ENCODE data around the gene KLLN. TPM values are rescaled to one million over a fixed set of nuclear protein-coding genes. Genes with fewer than 3 reads are reported as not detected.
"Not testable (repeated sequence)": the region's sequence is repeated elsewhere in the genome, so short reads cannot be mapped to it uniquely, and the experiment has no call there.

Gene KLLN
- total RNA-seq, 4 donors from 2014 or later = 0.79 to 1.00 (median 0.82) TPM; not detected in 1

GRCh38 chr10:87887548-87888289 is 24.4 kb upstream of the KLLN start:
- Histone ChIP-seq H3K4me1 (peaks cover 0 to 7% (median 0%) of the 10 kb centered on the region in 4 donors), H3K36me3 (peaks cover 0 to 10% (median 2%) of the 10 kb centered on the region in 4 donors), H3K27me3 (no peaks in the 10 kb centered on the region), H3K4me3 (no peak overlapping the region), H3K27ac (no peak overlapping the region), H3K9me3 (no peaks in the 10 kb centered on the region)
- intact Hi-C loops (cut with DNase I; ENCODE audit: low total_unique reads) = no loop called here
- 98% methylated on average over 2 of the region's 2 CpGs; no CpG with 5 or more reads in 1 of the 2 donors for WGBS, 2 donors (ENCODE audit: low coverage in 1 of 2)
- in situ Hi-C loops (cut with MboI; ENCODE audit: low pct_ligation_motif_present in 1 of 4, low pct_unique_long_range_greater_than_20kb in 1 of 4, low sequenced_read_pairs in 3 of 4) = no loop called here
- TF ChIP-seq POLR2AphosphoS5 (IDR thresholded peaks at IDR 0.05) = no peak
- no peak for TF ChIP-seq POLR2A (IDR thresholded peaks at IDR 0.05)
- TF ChIP-seq EP300 (IDR thresholded peaks at IDR 0.05; ENCODE audit: low read depth) = no peak
- TF ChIP-seq CTCF (IDR thresholded peaks at IDR 0.05) = no peak
- no peak for DNase-seq

GRCh38 chr10:87887146-87887545 is 23.8 kb upstream of the KLLN start:
- TF ChIP-seq CTCF (IDR thresholded peaks at IDR 0.05) (no peak), POLR2AphosphoS5 (IDR thresholded peaks at IDR 0.05) (no peak), POLR2A (IDR thresholded peaks at IDR 0.05) (no peak), EP300 (IDR thresholded peaks at IDR 0.05; ENCODE audit: low read depth) (no peak)

GRCh38 chr10:87886635-87887034 is 23.3 kb upstream of the KLLN start:
- TF ChIP-seq POLR2AphosphoS5 (IDR thresholded peaks at IDR 0.05) = no peak
- no peak for TF ChIP-seq CTCF (IDR thresholded peaks at IDR 0.05)
- no peak for TF ChIP-seq EP300 (IDR thresholded peaks at IDR 0.05; ENCODE audit: low read depth)
- TF ChIP-seq POLR2A (IDR thresholded peaks at IDR 0.05) = no peak
- Histone ChIP-seq H3K27me3 (no peaks in the 10 kb centered on the region), H3K36me3 (peaks cover 0 to 10% (median 2%) of the 10 kb centered on the region in 4 donors), H3K9me3 (no peaks in the 10 kb centered on the region), H3K27ac (no peak overlapping the region), H3K4me1 (peaks cover 0 to 17% (median 1%) of the 10 kb centered on the region in 4 donors), H3K4me3 (no peak overlapping the region)
- intact Hi-C loops (cut with DNase I; ENCODE audit: low total_unique reads) (no loop called here), in situ Hi-C loops (cut with MboI; ENCODE audit: low pct_ligation_motif_present in 1 of 4, low pct_unique_long_range_greater_than_20kb in 1 of 4, low sequenced_read_pairs in 3 of 4) (no loop called here)
- DNase-seq = no peak
- WGBS, 2 donors (ENCODE audit: low coverage in 1 of 2) = 94 to 100% methylated on average over 2 of the region's 2 CpGs

More at GRCh38 chr10:87887146-87887545, 23.8 kb upstream of the KLLN start:
- no peak for DNase-seq
- intact Hi-C loops (cut with DNase I; ENCODE audit: low total_unique reads) (no loop called here), in situ Hi-C loops (cut with MboI; ENCODE audit: low pct_ligation_motif_present in 1 of 4, low pct_unique_long_range_greater_than_20kb in 1 of 4, low sequenced_read_pairs in 3 of 4) (no loop called here)
- Histone ChIP-seq H3K36me3 (peaks cover 0 to 10% (median 2%) of the 10 kb centered on the region in 4 donors), H3K27ac (no peak overlapping the region), H3K4me1 (peaks cover 0 to 13% (median 0%) of the 10 kb centered on the region in 4 donors), H3K27me3 (no peaks in the 10 kb centered on the region), H3K4me3 (no peak overlapping the region), H3K9me3 (no peaks in the 10 kb centered on the region)
- 75 to 88% methylated on average over 1 of the region's 1 CpG for WGBS, 2 donors (ENCODE audit: low coverage in 1 of 2)

- H3K36me3 ChIP-seq = peaks cover 0 to 10% (median 2%) of the 10 kb centered on the region in 4 donors
- TF ChIP-seq POLR2A (IDR thresholded peaks at IDR 0.05) (no peak), POLR2AphosphoS5 (IDR thresholded peaks at IDR 0.05) (no peak), CTCF (IDR thresholded peaks at IDR 0.05) (no peak), EP300 (IDR thresholded peaks at IDR 0.05; ENCODE audit: low read depth) (no peak)
- no peaks in the 10 kb centered on the region for H3K9me3 ChIP-seq
- no peak for DNase-seq
- peaks cover 0 to 22% (median 1%) of the 10 kb centered on the region in 4 donors for H3K4me1 ChIP-seq
- no peak overlapping the region for H3K4me3 ChIP-seq
- 80 to 87% methylated on average over 2 of the region's 2 CpGs for WGBS, 2 donors (ENCODE audit: low coverage in 1 of 2)
- H3K27me3 ChIP-seq = no peaks in the 10 kb centered on the region
- in situ Hi-C loops (cut with MboI; ENCODE audit: low pct_ligation_motif_present in 1 of 4, low pct_unique_long_range_greater_than_20kb in 1 of 4, low sequenced_read_pairs in 3 of 4) (no loop called here), intact Hi-C loops (cut with DNase I; ENCODE audit: low total_unique reads) (no loop called here)
- H3K27ac ChIP-seq = no peak overlapping the region
These were observed 19.4 kb upstream of the KLLN start for GRCh38 chr10:87882555-87883294.

GRCh38 chr10:87881373-87882059 is 18.2 kb upstream of the KLLN start:
- WGBS, 2 donors (ENCODE audit: low coverage in 1 of 2) = 97% methylated on average over 5 of the region's 5 CpGs; no CpG with 5 or more reads in 1 of the 2 donors
- H3K27ac ChIP-seq = not testable (repeated sequence)

More at GRCh38 chr10:87881373-87882059, 18.2 kb upstream of the KLLN start:
- H3K4me1 ChIP-seq = peaks cover 0 to 26% (median 1%) of the 10 kb centered on the region in 4 donors
- H3K27me3 ChIP-seq; in situ Hi-C loops (cut with MboI; ENCODE audit: low pct_ligation_motif_present in 1 of 4, low pct_unique_long_range_greater_than_20kb in 1 of 4, low sequenced_read_pairs in 3 of 4); H3K4me3 ChIP-seq; H3K9me3 ChIP-seq; DNase-seq; H3K36me3 ChIP-seq; intact Hi-C loops (cut with DNase I; ENCODE audit: low total_unique reads): not testable (repeated sequence)

Data from transverse colon (tissue), 4 donors.